Nephron (organoid): ENCODE data around the gene FNDC3B.

Source experiments
- H3K27ac Mint-ChIP-seq, 3 experiments: 2 replicates each; pipeline ENCODE4 v1.8.0; 2020; ENCODE audit warnings: mixed read lengths in 3 of 3, mild to moderate bottlenecking in 2 of 3, moderate library complexity in 1 of 3
- H3K27me3 Mint-ChIP-seq: 2 replicates; pipeline ENCODE4 v1.8.0; 2021; ENCODE audit warnings: low read depth, mild to moderate bottlenecking, moderate library complexity, mixed read lengths
- H3K36me3 Mint-ChIP-seq: 2 replicates; pipeline ENCODE4 v1.8.0; 2020; ENCODE audit warnings: low read depth, mixed read lengths
- H3K4me1 Mint-ChIP-seq: 2 replicates; pipeline ENCODE4 v1.8.0; 2020; ENCODE audit warnings: mixed read lengths
- H3K4me3 Mint-ChIP-seq, 3 experiments: 2 replicates each; pipeline ENCODE4 v1.8.0; 2020; ENCODE audit warnings: mild to moderate bottlenecking in 3 of 3, mixed read lengths in 3 of 3, moderate library complexity in 2 of 3
- H3K9me3 Mint-ChIP-seq: 2 replicates; pipeline ENCODE4 v1.8.0; 2020; ENCODE audit warnings: mixed read lengths
- CTCF ChIP-seq, 3 experiments: fragments of 200-600 bp; sonication (generic); IDR thresholded peaks; one replicate each; pipeline ENCODE4 v1.5.0; 2021; ENCODE audit warnings: antibody characterized with exemption in 3 of 3; ENCODE audit not compliant: unreplicated experiment in 3 of 3

Gene FNDC3B

GRCh38 chr3:172182797-172183196 is 143.4 kb downstream of the FNDC3B start:
- Mint-ChIP-seq H3K36me3 (peaks cover 8% of the 10 kb centered on the region), H3K27ac (peak overlapping the region; percentile 25 to 70 (median 55)), H3K4me1 (peaks cover 46% of the 10 kb centered on the region), H3K4me3 (no peak overlapping the region), H3K9me3 (no peaks in the 10 kb centered on the region), H3K27me3 (no peaks in the 10 kb centered on the region)
- TF ChIP-seq CTCF (IDR thresholded peaks at IDR 0.05; ENCODE audit: unreplicated experiment in 3 of 3), result no peak

- H3K4me1 Mint-ChIP-seq, result peaks cover 40% of the 10 kb centered on the region
- H3K4me3 Mint-ChIP-seq, result no peak overlapping the region
- H3K27me3 Mint-ChIP-seq, result no peaks in the 10 kb centered on the region
- H3K9me3 Mint-ChIP-seq, result no peaks in the 10 kb centered on the region
- H3K36me3 Mint-ChIP-seq, result peaks cover 7% of the 10 kb centered on the region
- peak overlapping the region in 1 of 3 experiments; percentile 11 for H3K27ac Mint-ChIP-seq
- no peak for TF ChIP-seq CTCF (IDR thresholded peaks at IDR 0.05; ENCODE audit: unreplicated experiment in 3 of 3)
These were observed 144.9 kb downstream of the FNDC3B start for GRCh38 chr3:172184106-172184822.

GRCh38 chr3:172185907-172186306 is 146.5 kb downstream of the FNDC3B start:
- peaks cover 30% of the 10 kb centered on the region for H3K4me1 Mint-ChIP-seq
- H3K4me3 Mint-ChIP-seq, result no peak overlapping the region
- no peaks in the 10 kb centered on the region for H3K27me3 Mint-ChIP-seq
- TF ChIP-seq CTCF (IDR thresholded peaks at IDR 0.05; ENCODE audit: unreplicated experiment in 3 of 3), result no peak
- peaks cover 7% of the 10 kb centered on the region for H3K36me3 Mint-ChIP-seq
- no peaks in the 10 kb centered on the region for H3K9me3 Mint-ChIP-seq
- H3K27ac Mint-ChIP-seq, result no peak overlapping the region

- Mint-ChIP-seq H3K27me3 (no peaks in the 10 kb centered on the region), H3K27ac (no peak overlapping the region), H3K36me3 (peaks cover 7% of the 10 kb centered on the region), H3K4me1 (peaks cover 30% of the 10 kb centered on the region), H3K9me3 (no peaks in the 10 kb centered on the region), H3K4me3 (no peak overlapping the region)
- no peak for TF ChIP-seq CTCF (IDR thresholded peaks at IDR 0.05; ENCODE audit: unreplicated experiment in 3 of 3)
These were observed 147.2 kb downstream of the FNDC3B start for GRCh38 chr3:172186607-172187006.

GRCh38 chr3:172187511-172187910 is 148.1 kb downstream of the FNDC3B start:
- H3K4me1 Mint-ChIP-seq, result peaks cover 22% of the 10 kb centered on the region
- H3K27me3 Mint-ChIP-seq, result no peaks in the 10 kb centered on the region
- TF ChIP-seq CTCF (IDR thresholded peaks at IDR 0.05; ENCODE audit: unreplicated experiment in 3 of 3), result no peak
- H3K4me3 Mint-ChIP-seq, result no peak overlapping the region
- peaks cover 7% of the 10 kb centered on the region for H3K36me3 Mint-ChIP-seq
- no peak overlapping the region for H3K27ac Mint-ChIP-seq
- no peaks in the 10 kb centered on the region for H3K9me3 Mint-ChIP-seq

GRCh38 chr3:172188511-172188910 is 149.1 kb downstream of the FNDC3B start:
- no peak overlapping the region for H3K27ac Mint-ChIP-seq
- no peaks in the 10 kb centered on the region for H3K9me3 Mint-ChIP-seq
- no peak for TF ChIP-seq CTCF (IDR thresholded peaks at IDR 0.05; ENCODE audit: unreplicated experiment in 3 of 3)
- no peaks in the 10 kb centered on the region for H3K27me3 Mint-ChIP-seq
- H3K4me3 Mint-ChIP-seq, result no peak overlapping the region
- peaks cover 19% of the 10 kb centered on the region for H3K4me1 Mint-ChIP-seq
- peaks cover 7% of the 10 kb centered on the region for H3K36me3 Mint-ChIP-seq
